ENCODE data around the gene CATSPERD.

CATSPERD gene, protein sequence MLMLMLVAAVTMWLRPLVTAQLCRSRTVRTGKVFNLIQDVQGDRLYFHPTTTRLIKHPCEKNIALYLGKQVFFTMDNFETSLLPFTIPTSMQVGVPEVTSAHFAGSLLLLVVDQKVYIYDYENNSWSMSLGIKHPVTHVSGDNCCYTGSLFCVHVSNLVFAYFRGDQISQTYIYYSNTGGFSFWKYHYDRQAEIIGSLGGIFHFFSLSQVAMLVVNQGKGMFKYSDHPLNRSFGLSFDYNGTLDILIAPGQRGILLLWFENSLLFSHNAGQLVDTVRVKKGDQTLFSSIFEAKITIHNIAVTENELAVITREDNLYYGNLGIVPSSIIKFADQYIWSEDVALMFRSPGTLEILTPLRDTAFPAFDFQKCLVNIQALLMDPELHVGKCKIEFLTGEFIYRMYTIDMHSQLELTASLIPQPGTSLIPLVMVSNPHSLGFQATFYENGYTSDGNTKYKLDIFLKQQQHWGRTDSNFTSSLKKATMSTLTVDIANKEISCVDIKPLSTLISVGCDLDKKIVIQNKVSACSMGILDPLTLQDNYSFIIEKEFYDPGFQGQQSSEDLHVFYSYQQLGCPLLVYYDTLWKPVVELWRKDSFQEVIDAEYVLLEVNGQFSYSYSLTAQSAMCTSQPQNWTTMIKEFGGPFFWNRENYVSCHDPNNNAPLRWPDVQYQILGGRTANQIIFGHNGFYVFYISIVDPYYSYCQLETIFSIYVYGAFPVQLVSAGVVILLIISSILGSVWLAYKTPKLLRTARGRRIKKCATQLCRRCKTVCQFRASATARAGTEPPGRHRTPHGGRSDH

DNA sequence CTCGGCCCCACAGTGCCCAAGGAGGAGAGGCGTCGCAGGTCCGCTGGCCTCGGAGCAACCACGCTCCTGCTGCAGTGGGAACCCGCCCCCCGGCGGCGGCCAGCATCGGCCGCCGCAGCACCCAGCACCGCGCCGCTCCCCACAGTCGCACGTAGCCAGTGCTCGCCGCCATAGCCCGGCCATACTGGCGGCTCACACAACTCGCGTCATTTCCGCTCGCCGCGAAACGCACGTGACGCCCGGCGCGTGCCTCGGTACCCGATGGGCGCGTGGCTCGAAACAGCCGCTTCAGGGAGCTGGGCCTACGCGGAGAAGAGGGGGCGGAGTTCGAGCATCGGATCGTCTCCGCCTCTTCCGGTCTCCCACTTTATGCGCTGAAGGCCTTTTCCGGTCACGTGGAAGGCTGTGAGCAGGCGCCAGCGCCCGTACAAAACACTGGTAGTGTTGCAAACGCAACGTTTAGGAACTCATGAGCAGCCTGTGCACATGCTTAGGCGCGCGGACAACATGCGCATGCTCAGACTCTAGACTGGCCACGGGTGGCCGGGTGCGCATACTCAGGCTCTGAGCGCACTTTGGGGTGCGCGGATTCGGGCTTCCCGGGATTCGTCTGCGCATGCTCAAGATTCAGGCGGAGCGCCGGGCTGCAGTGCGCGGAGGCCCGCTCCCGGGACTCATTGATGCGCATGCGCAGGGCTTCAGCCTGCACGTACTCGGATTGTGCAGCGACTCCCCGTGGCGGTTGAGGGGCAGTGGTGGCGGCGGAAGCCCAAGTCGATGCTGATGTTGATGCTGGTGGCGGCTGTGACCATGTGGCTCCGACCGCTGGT lies at the start of gene CATSPERD, which contains the start of gene LONP1:
TSS of gene CATSPERD (plus strand) at position 677 of the 830 bp plus-strand sequence. CDS start at position 778, 101 bp downstream.
TSS of gene LONP1 (minus strand) at position 186 of the 830 bp plus-strand sequence. CDS start at position 172, 14 bp downstream.
- peak; percentile 99 for FAIRE-seq
- DNase-seq (ENCODE audit: insufficient read length, low spot score) = peak; percentile 97

DNA sequence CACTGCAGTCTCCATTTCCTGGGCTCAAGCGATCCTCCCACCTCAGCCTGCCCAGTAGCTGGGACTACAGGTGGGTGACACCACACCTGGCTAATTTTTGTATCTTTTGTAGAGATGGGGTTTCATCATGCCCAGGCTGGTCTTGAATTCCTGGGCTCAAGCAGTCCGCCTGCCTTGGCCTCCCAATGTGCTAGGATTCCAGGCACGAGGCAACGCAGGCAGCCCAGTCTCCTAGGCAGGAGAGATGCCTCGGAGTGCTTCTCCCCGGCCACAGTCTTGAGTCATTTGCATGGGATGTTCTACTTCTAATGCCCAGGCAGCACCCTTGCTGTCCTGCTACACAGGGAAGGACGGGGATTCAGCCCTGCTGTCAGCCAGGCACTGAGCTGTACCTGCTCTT lies 48.8 kb upstream of the CATSPERD start:
- no peak for DNase-seq (ENCODE audit: insufficient read length, low spot score)
- FAIRE-seq = no peak

GRCh38 chr19:5672708-5673459 lies 47.6 kb upstream of the CATSPERD start:
- DNase-seq (ENCODE audit: insufficient read length, low spot score) (no peak), FAIRE-seq (no peak)

DNA sequence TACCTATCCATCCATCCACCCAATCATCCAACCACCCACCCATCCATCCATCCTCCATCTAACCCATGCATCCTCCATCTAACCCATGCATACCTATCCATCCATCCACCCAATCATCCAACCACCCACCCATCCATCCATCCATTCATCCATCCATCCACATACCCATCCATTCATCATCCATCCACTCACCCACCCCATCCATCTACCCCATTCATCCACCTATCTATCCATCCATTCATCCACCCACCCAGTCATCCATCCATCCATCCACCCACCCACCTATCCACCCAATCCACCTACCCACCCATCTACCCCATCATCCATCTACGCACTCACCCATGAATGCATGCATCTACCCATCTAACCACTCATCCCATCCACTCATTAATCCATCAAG lies 46.7 kb upstream of the CATSPERD start:
- peak; percentile 44 for FAIRE-seq
- DNase-seq (ENCODE audit: insufficient read length, low spot score) = no peak

DNA sequence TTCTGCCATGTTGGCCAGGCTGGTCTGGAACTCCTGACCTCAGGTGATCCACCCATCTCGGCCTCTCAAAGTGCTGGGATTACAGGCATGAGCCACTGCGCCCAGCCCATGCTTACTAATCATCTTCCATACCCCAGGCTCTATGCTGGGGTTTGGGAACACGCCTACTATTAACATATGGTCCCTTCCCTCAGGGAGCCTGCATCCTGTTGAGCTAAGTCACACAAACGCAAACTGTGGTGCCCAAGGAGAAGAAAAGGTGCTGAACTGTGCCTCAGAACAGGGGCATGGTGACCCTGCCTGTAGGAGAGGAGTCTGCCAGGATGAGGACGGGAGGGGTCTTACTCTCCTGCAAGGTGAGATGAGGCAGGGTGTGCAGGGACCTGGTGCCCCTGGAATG lies 45.7 kb upstream of the CATSPERD start:
- DNase-seq (ENCODE audit: insufficient read length, low spot score) = no peak
- FAIRE-seq = no peak

DNA sequence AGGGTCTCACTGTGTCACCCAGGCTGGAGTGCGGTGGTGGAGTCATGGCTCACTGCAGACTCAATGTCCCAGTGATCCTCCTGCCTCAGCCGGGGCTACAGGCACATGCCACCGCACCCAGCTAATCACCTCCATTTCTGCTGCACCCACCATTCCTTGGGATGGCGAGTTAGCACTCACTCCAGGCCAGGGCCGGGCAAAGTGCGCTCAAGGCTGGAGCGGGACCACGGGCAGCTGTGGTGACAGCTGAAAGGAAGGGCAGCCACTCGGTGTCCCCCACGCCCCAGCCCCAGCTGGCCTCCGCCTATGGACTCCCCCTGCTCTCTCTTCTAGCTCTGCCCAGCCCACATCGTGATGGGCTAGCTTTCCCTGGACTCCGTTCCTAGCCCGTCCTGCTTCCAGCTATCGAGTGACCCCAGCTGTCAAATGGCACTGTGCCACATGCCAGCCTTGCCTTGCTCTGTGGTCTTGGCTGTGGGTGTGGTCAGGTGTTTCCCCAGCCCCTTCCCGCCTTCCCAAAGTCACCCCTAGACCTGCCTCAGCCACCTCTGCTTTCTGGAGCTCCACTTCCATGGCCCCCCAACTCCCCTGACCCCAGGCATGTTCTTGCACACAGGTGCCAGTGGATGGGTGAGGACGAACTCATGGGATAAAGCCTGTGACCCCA lies 44.2 kb upstream of the CATSPERD start:
- FAIRE-seq = no peak
- DNase-seq (ENCODE audit: insufficient read length, low spot score) = no peak

DNA sequence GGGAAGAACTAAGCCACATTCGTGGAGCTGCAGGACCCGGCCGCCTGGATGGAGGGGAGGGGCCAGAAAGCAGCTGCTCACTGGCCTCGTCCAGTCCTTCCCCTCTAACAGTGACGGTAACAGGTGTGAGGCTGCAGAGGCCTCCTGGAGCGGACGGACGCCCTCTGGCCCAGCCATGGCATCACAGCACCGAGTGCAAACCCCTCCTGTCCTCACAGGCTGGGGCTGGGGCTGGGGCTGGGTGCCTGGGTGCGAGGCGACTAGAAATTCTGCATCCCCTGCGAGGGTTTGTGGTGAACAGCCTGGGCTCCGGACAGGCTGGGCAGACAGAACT lies 43.7 kb upstream of the CATSPERD start:
- DNase-seq (ENCODE audit: insufficient read length, low spot score) = no peak
- no peak for FAIRE-seq

- FAIRE-seq (no peak), DNase-seq (ENCODE audit: insufficient read length, low spot score) (no peak)
These were observed 43.3 kb upstream of the CATSPERD start for GRCh38 chr19:5677136-5677535.

DNA sequence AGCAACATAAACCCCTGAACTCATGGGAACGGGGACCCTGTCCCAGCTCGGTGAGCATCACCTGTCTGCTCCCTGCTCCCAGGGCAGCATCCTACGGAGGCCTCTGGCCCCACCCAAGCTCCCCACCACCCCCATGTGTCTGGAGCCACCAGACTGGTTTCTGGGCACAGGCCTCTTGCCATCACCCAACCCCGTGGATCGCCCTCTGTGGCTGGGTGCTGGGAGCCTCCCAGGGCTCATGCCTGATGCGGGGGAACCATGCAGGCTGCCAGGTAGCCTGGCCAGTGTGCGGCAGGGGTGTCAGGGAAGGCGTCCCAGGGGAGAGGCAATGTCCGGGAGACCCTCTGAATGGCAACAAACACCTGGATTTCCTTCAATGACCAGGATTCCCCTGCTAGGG lies 42.9 kb upstream of the CATSPERD start:
- DNase-seq (ENCODE audit: insufficient read length, low spot score) = no peak
- FAIRE-seq = no peak

- FAIRE-seq (no peak), DNase-seq (ENCODE audit: insufficient read length, low spot score) (no peak)
These were observed 42.2 kb upstream of the CATSPERD start for GRCh38 chr19:5678071-5678718.

DNA sequence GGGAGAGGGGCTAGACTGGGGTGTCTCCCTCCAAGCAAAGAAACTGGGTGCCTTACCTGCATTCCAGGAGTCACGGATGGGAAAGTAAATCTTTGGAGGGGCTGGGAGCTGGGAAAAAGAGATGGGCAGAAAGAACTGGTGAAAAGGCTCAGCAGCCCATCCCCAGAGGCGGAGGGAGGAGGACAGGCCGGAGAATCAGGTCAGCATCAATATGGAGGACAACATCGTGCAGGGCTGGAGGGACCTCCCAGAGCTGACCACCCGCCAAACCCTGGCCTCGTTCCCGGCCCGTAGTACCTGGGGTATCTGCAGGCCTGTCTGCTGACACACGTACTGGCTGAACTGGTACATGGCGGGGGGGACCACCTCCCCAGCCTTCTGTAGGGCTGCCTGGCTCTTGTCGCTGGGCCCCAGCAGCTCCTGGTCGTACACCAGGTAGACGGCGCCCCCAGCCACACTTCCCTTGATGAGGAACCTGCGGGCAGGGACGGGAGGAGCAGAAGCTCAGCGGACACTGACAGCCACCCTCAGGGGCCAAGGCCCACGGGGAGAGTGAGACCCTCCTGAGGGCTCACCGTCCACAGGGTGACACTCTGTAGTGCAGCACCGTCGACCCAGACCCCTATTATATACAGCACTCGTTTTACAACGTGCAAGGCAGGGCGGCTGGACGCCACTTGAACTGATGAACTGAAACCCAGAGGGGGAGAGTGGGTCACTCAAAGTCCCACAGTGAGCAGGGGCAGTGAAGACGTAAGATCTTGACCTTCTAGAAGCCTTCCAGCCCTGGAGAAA lies 41.0 kb upstream of the CATSPERD start:
- FAIRE-seq (peak; percentile 35), DNase-seq (ENCODE audit: insufficient read length, low spot score) (no peak)

GRCh38 chr19:5680084-5680436 lies 40.4 kb upstream of the CATSPERD start:
- FAIRE-seq = no peak

DNA sequence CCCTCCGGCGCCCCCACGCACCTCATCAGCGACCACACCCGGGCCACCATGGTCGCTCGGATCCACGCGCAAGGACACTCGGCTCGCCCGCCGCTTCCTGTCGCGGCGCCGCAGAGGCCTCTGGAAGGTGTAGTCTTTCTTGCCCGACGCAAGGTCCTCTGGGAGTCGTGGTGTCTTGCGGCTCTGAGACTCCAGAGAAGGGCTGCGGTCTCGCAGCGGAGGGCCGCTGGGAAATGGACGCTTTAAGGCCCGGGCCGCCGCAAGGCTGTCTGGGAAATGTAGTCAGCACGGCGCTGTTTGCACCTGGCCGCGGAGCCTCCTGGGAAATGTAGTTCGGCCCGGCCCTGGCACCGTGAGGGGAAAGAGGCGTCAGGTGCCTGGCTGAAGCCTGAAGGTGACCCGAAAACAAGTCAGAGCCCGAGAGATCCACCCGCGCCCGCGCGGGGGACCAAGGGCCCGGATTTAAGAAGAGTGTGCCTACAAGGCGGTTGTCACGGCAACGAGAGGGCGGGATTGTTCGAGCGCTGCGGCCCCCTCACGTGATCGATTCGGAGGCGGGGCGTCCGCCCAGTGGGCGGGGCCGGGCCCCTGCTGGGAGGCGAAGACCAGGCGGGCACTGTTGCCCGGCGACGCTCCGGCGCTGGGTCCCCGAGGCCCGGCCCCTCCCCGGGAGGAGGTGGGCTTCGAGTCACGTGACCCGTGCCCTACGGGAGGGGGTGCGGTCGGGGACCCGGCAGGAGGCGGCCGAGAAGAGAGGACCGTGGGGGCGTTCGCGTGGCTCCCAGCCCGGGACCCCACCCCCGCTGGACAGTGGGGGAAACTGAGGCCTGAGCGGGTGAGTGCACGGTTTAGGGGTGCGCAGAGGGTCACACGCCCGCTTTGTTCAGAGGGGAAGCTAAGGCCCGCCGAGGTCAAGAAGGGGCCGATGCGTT lies 39.7 kb upstream of the CATSPERD start, which contains the start of the genes HSD11B1L and MICOS13:
TSS of gene HSD11B1L (plus strand) at position 591 of the 932 bp plus-strand sequence. CDS start 3,806 bp downstream, outside the sequence.
TSS of gene MICOS13 (minus strand) at position 80 of the 932 bp plus-strand sequence. CDS start at position 50, 30 bp downstream.
- FAIRE-seq = peak; percentile 100
- DNase-seq (ENCODE audit: insufficient read length, low spot score) = peak; percentile 98

More at GRCh38 chr19:5680084-5680436, 40.4 kb upstream of the CATSPERD start:
- DNase-seq (ENCODE audit: insufficient read length, low spot score) = no peak

- no peak for DNase-seq (ENCODE audit: insufficient read length, low spot score)
- no peak for FAIRE-seq
These were observed 38.9 kb upstream of the CATSPERD start for GRCh38 chr19:5681391-5682106.

- no peak for DNase-seq (ENCODE audit: insufficient read length, low spot score)
- FAIRE-seq = no peak
These were observed 38.3 kb upstream of the CATSPERD start for GRCh38 chr19:5682107-5682482.

DNA sequence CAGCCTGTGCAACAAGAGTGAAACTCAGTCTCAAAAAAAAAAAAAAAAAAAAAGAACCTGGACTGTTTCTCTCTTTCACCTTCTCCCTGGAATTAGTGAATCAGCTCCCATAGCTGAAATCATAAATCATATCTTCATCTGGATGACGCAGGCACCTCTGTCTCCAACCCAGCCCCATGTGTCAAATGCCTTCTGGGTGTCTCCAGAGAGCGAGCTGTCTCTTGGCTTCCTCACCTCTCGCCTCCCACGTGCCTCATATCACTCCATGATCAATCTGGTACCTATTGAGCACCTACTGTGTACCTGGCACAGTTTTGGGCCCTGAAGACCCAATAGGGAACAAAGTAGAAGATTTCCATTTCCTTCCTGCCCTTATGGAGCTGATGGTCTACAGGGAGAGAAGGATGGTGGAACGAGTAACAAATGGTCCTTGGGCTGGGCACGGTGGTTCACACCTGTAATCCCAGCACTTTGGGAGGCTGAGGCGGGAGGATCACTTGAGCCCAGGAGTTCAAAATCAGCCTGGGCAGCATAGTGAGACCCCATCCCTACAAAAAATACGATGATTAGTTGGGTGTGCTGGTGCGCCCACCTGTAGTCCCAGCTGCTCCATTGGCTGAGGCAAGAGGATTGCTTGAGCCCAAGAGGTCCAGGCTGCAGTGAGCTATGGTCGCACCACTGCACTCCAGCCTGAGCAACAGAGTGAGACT lies 37.1 kb upstream of the CATSPERD start:
- DNase-seq (ENCODE audit: insufficient read length, low spot score) (no peak), FAIRE-seq (no peak)

Data from GM19239 (cell line).